OCI-LY3 (cell line): ENCODE measurements around the gene ACAD11.

ENCODE experiments used
- EZH2phosphoT487 ChIP-seq: fragments of 200-600 bp; shearing (Covaris generic); IDR thresholded peaks from 2 replicates; pipeline ENCODE4 v1.6.1; 2018; ENCODE audit warnings: antibody characterized with exemption, mixed run types, low read depth
- TF ChIP-seq, protein P1 (sequence below): fragments of 200-600, 300-600 bp; sonication (generic); IDR thresholded peaks from 2 replicates; pipeline ENCODE4 v1.5.1; 2014; ENCODE audit warnings: antibody characterized with exemption, low read length, low read depth

DNA sequence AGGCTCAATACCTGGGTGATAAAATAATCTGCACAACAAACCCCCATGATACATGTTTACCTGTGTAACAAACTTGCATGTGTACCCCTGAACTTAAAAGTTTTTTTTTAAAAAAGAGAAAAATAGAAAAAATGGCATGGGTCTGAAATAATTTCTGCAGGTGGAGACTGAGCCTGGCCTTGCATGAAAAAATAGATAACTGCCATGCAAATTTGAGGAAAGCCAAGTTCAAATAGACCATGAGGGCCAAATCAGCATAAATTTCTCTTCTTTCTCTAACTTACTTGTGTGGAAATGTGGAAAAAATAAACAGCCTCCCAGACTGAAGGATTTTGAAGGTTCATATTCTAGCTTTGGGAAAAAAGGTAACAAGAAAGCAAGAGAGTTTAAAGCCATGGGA lies 63.3 kb downstream of the ACAD11 start:
- TF ChIP-seq, protein P1, sequence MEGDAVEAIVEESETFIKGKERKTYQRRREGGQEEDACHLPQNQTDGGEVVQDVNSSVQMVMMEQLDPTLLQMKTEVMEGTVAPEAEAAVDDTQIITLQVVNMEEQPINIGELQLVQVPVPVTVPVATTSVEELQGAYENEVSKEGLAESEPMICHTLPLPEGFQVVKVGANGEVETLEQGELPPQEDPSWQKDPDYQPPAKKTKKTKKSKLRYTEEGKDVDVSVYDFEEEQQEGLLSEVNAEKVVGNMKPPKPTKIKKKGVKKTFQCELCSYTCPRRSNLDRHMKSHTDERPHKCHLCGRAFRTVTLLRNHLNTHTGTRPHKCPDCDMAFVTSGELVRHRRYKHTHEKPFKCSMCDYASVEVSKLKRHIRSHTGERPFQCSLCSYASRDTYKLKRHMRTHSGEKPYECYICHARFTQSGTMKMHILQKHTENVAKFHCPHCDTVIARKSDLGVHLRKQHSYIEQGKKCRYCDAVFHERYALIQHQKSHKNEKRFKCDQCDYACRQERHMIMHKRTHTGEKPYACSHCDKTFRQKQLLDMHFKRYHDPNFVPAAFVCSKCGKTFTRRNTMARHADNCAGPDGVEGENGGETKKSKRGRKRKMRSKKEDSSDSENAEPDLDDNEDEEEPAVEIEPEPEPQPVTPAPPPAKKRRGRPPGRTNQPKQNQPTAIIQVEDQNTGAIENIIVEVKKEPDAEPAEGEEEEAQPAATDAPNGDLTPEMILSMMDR = no peak
- TF ChIP-seq EZH2phosphoT487 = no peak
